Stomach (tissue), 9 donors: ENCODE results near the gene WDR48. TPM values are rescaled to one million over a fixed set of nuclear protein-coding genes. Genes with fewer than 3 reads are reported as not detected.

Experiments used
- DNase-seq, 2 donors: peaks; one replicate each; pipeline versions ENCODE4 v3.0.0 to v3.0.0-alpha.2; 2013 to 2019
- H3K27ac ChIP-seq, 5 donors: fragments of 200-600 bp in 4 of 5; sonication (generic) in 4 of 5; one replicate each; pipeline ENCODE4 v1.5.1; 2013 to 2019; ENCODE audit warnings: mild to moderate bottlenecking in 1 of 5, moderate library complexity in 1 of 5
- H3K27me3 ChIP-seq, 3 donors: fragments of 200-600 bp; sonication (generic); one replicate each; pipeline ENCODE4 v1.5.1; 2017 to 2019; ENCODE audit warnings: mixed run types in 1 of 3
- H3K36me3 ChIP-seq, 4 donors: fragments of 200-600 bp; sonication (generic); 1 replicate in 3 of 4; 2 replicates in 1 of 4; pipeline ENCODE4 v1.5.1; 2016 to 2019
- H3K4me1 ChIP-seq, 4 donors: fragments of 200-600 bp; sonication (generic); one replicate each; pipeline ENCODE4 v1.5.1; 2016 to 2019
- H3K4me3 ChIP-seq, 4 donors: fragments of 200-600 bp; sonication (generic) in 3 of 4; one replicate each; pipeline ENCODE4 v1.5.1; 2016 to 2019; ENCODE audit warnings: mild to moderate bottlenecking in 1 of 4
- H3K9me3 ChIP-seq, 4 donors: fragments of 200-600 bp; sonication (generic); one replicate each; pipeline ENCODE4 v1.5.1; 2016 to 2019
- EP300 ChIP-seq: sonication (generic); formaldehyde crosslinking; IDR thresholded peaks from one replicate; pipeline ENCODE4 v1.6.1; 2017; ENCODE audit warnings: antibody characterized with exemption
- POLR2A ChIP-seq, 4 donors: fragments of 450-650 bp; IDR thresholded peaks; one replicate each; pipeline ENCODE4 v1.6.1; 2016; ENCODE audit warnings: antibody characterized with exemption in 4 of 4, control low read depth in 2 of 4, mild to moderate bottlenecking in 1 of 4, moderate library complexity in 1 of 4
- POLR2AphosphoS5 ChIP-seq, 3 donors: sonication (generic); formaldehyde crosslinking; IDR thresholded peaks; one replicate each; pipeline ENCODE4 v1.6.1; 2016; ENCODE audit warnings: antibody characterized with exemption in 3 of 3
- WGBS, 5 donors: extraction: QIAGEN DNeasy Blood & Tissue Kit in 3 of 5; methylation state at CpG; one replicate each; pipeline versions ENCODE4 v1.1.5 to v1.1.7; 2013 to 2018; 5-methylcytosine and 5-hydroxymethylcytosine counted together
- intact Hi-C: fragments of 100-400 bp; cut with DNase I; formaldehyde crosslinking; loops from one replicate; pipeline ENCODE4 v1.15.1; 2023; ENCODE audit warnings: low total_unique reads
- polyA plus RNA-seq, 3 donors: library from polyadenylated mRNA; stranded (reverse); fragments of 200-250 nt; gene quantifications; one replicate each; pipeline ENCODE4 v1.2.3, GENCODE V29; 2013
- total RNA-seq, 5 donors: library from RNA; depleted of rRNA; stranded (reverse); fragments of >200 nt; gene quantifications; one replicate each; pipeline versions ENCODE4 v1.1.0 to v1.2.3, GENCODE V29; 2014 to 2016
- TF ChIP-seq, protein P1 (sequence below), 7 experiments: fragments of 450-650 bp in 4 of 7; fragments of 200-600 bp in 3 of 7; sonication (generic) in 3 of 7; IDR thresholded peaks; one replicate each; pipeline ENCODE4 v1.5.1; 2016 to 2019; ENCODE audit warnings: antibody characterized with exemption in 7 of 7, control low read depth in 2 of 7, mild to moderate bottlenecking in 1 of 7
- donor health status: healthy with polysubstance abuse.
- donor health status: Bipolar disorder and iron deficiency.
- donor health status: healthy.

The WDR48 gene
- total and polyA plus RNA-seq, 8 donors = 4.3 to 89.7 (median 13.4) TPM

DNA sequence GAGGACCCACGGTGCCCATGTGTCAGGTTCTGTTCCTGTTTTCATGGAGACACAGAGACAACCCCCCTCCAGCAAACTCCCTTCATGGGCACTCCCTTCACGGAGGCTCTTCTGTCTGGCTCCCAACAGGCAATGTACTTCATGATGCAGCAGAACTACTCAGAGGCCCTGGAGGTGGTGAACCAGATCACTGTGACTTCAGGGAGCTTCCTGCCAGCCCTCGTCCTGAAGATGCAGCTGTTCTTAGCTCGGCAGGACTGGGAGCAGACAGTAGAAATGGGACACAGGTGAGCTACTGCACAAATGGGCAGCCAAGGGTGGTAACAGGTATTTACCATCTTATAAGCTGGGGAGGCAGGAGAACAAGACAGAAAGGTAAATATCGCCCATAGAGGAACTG lies 62.6 kb downstream of the WDR48 start:
- Histone ChIP-seq H3K36me3 (peaks cover 0 to 53% (median 31%) of the 10 kb centered on the region in 4 donors), H3K4me1 (no peaks in the 10 kb centered on the region), H3K27me3 (no peaks in the 10 kb centered on the region), H3K9me3 (no peaks in the 10 kb centered on the region), H3K4me3 (no peak overlapping the region), H3K27ac (no peak overlapping the region)
- DNase-seq = no peak
- intact Hi-C loops = no loop called here
- TF ChIP-seq EP300 = no peak
- TF ChIP-seq POLR2A (IDR thresholded peaks at IDR 0.05) = no peak
- TF ChIP-seq, protein P1, sequence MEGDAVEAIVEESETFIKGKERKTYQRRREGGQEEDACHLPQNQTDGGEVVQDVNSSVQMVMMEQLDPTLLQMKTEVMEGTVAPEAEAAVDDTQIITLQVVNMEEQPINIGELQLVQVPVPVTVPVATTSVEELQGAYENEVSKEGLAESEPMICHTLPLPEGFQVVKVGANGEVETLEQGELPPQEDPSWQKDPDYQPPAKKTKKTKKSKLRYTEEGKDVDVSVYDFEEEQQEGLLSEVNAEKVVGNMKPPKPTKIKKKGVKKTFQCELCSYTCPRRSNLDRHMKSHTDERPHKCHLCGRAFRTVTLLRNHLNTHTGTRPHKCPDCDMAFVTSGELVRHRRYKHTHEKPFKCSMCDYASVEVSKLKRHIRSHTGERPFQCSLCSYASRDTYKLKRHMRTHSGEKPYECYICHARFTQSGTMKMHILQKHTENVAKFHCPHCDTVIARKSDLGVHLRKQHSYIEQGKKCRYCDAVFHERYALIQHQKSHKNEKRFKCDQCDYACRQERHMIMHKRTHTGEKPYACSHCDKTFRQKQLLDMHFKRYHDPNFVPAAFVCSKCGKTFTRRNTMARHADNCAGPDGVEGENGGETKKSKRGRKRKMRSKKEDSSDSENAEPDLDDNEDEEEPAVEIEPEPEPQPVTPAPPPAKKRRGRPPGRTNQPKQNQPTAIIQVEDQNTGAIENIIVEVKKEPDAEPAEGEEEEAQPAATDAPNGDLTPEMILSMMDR (IDR thresholded peaks at IDR 0.05) = no peak
- TF ChIP-seq POLR2AphosphoS5 (IDR thresholded peaks at IDR 0.05) = no peak
- WGBS, 5 donors = 80 to 84% (median 81%) methylated on average over 5 of the region's 5 CpGs

DNA sequence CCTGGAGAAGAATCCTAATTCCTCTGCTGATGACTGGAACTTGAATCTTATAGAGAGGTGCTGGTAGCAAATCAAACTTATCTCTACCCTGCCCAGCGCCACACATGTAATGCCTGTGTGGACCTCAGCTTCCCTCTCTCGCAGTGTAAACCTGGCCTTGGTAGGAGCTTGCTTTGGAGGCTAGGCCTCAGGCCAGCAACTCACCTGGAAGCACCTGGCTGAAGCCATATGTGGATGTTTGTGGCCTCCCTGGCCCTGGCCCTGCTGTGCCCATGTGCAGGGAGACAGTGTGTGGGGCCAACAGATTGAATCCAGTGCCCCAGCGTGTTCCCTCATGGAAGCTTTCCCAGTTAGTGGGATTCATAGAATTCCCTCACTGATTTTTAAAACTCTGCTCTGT lies 64.1 kb downstream of the WDR48 start:
- no peaks in the 10 kb centered on the region for H3K9me3 ChIP-seq
- no peaks in the 10 kb centered on the region for H3K4me1 ChIP-seq
- H3K27ac ChIP-seq = no peak overlapping the region
- intact Hi-C loops = no loop called here
- peaks cover 0 to 57% (median 26%) of the 10 kb centered on the region in 4 donors for H3K36me3 ChIP-seq
- no peak overlapping the region for H3K4me3 ChIP-seq
- 82 to 92% (median 87%) methylated on average over 3 of the region's 3 CpGs for WGBS, 5 donors
- no peaks in the 10 kb centered on the region for H3K27me3 ChIP-seq
- DNase-seq = no peak
- no peak for TF ChIP-seq EP300
- TF ChIP-seq, protein P1 (IDR thresholded peaks at IDR 0.05) = no peak

DNA sequence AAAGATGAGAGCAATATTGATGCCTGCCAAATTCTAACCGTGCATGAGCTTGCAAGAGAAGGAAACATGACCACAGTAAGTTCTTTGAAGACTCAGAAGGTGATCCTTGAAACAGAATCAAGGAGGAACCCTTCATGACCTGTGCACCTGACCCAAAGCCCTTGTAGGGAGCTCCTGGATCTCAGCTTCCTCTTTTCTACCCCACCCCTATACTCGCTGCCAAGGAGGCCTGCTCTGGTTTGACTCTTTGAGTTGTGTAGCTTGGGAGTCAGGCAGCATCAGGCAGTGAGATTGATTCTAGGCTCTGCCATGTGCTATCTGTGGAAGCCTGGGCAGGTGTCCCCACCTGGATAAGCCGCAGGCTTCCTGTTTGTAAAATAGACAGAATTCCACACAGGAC lies 66.3 kb downstream of the WDR48 start:
- Histone ChIP-seq H3K9me3 (no peaks in the 10 kb centered on the region), H3K27ac (no peak overlapping the region), H3K36me3 (peaks cover 0 to 44% (median 29%) of the 10 kb centered on the region in 4 donors), H3K4me3 (no peak overlapping the region), H3K27me3 (no peaks in the 10 kb centered on the region), H3K4me1 (no peaks in the 10 kb centered on the region)
- DNase-seq = no peak
- intact Hi-C loops = no loop called here
- 67 to 83% (median 73%) methylated on average over 3 of the region's 3 CpGs for WGBS, 5 donors
- TF ChIP-seq, protein P1 (IDR thresholded peaks at IDR 0.05) = no peak
- no peak for TF ChIP-seq POLR2AphosphoS5 (IDR thresholded peaks at IDR 0.05)
- TF ChIP-seq EP300 = no peak
- TF ChIP-seq POLR2A (IDR thresholded peaks at IDR 0.05) = no peak

DNA sequence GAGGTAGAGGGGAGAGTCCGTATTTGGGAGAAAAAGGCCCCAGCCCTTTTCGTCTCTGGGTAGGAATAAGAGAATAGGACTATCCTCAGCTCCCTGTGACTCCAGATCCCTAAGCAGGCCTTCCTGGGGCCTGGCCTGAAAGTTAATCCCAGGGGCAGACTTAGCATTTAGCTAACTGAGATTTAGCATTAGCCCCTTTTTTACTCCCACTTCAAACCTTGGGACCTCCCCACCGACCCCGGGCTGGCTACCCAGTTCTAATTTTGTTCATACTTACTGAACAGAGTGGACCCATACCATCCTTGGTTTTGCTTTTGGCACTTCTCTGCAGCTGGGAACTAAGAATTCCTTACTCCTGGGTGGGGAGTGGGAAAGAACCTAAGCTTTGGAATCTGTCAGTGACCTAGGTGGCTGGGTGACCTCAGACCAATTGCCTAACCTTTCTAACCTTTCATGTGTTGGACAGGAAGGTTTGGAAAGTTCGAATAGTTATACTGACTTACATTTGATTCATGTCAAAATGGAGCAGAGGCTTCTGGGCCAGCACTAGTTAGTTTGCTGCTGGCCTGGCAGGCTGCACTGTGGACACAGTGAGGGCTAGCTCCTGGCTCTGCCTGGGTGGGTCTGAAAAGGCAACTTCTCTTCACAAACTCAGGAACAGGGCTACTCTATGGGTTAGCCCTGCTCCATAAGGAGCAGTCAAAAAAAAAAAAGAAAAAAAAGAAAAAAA lies 67.3 kb downstream of the WDR48 start:
- Histone ChIP-seq H3K4me3 (no peak overlapping the region), H3K27ac (no peak overlapping the region), H3K27me3 (no peaks in the 10 kb centered on the region), H3K4me1 (no peaks in the 10 kb centered on the region), H3K9me3 (no peaks in the 10 kb centered on the region), H3K36me3 (peaks cover 0 to 44% (median 29%) of the 10 kb centered on the region in 4 donors)
- TF ChIP-seq POLR2AphosphoS5 (IDR thresholded peaks at IDR 0.05) (no peak), POLR2A (IDR thresholded peaks at IDR 0.05) (no peak), EP300 (no peak)
- TF ChIP-seq, protein P1 (IDR thresholded peaks at IDR 0.05) = no peak
- no peak for DNase-seq
- 80 to 89% (median 84%) methylated on average over 5 of the region's 5 CpGs for WGBS, 5 donors
- intact Hi-C loops = no loop called here
